RWPE2 (cell line): ENCODE data around the gene G3BP1.
A peak's percentile ranks its signal among the peaks of the same experiment; 100 is the strongest.

Experiments used
- ATAC-seq: fragments of 200-7000 bp; cut with Tn5 transposase; 3 replicates; pipeline ENCODE4 v1.9.1; 2021; ENCODE audit warnings: low read depth
- DNase-seq: peaks from one replicate; pipeline ENCODE4 v3.0.0-alpha.2; 2020; ENCODE audit warnings: low spot score
- H3K27ac ChIP-seq: fragments of 450-650 bp; 2 replicates; pipeline ENCODE4 v1.5.1; 2017; ENCODE audit warnings: mild to moderate bottlenecking; ENCODE audit not compliant: poor library complexity, severe bottlenecking
- H3K27me3 ChIP-seq: fragments of 250-450 bp; sonication (Bioruptor Pico); 2 replicates; pipeline ENCODE4 v1.5.1; 2021; ENCODE audit warnings: mild to moderate bottlenecking, moderate library complexity; ENCODE audit not compliant: insufficient read depth, poor library complexity, severe bottlenecking
- H3K36me3 ChIP-seq: fragments of 250-450 bp; sonication (Bioruptor Pico); 2 replicates; pipeline ENCODE4 v1.5.1; 2020; ENCODE audit warnings: low read depth, mild to moderate bottlenecking, moderate library complexity
- H3K4me1 ChIP-seq: fragments of 250-450 bp; sonication (Bioruptor Pico); 2 replicates; pipeline ENCODE4 v1.5.1; 2021; ENCODE audit warnings: mild to moderate bottlenecking, moderate library complexity; ENCODE audit not compliant: insufficient read depth, poor library complexity, severe bottlenecking
- H3K4me3 ChIP-seq: fragments of 250-450 bp; sonication (Bioruptor Pico); 2 replicates; pipeline ENCODE4 v1.5.1; 2021; ENCODE audit warnings: mild to moderate bottlenecking, moderate library complexity; ENCODE audit not compliant: severe bottlenecking
- H3K9me3 ChIP-seq: fragments of 250-450 bp; sonication (Bioruptor Pico); 2 replicates; pipeline ENCODE4 v1.5.1; 2021; ENCODE audit warnings: mild to moderate bottlenecking, moderate library complexity; ENCODE audit not compliant: severe bottlenecking
- TF ChIP-seq, protein P1 (sequence below): fragments of 450-650 bp; IDR thresholded peaks from one replicate; pipeline ENCODE4 v1.5.1; 2017; ENCODE audit warnings: mild to moderate bottlenecking, moderate library complexity; ENCODE audit not compliant: poor library complexity, severe bottlenecking

Gene G3BP1

DNA sequence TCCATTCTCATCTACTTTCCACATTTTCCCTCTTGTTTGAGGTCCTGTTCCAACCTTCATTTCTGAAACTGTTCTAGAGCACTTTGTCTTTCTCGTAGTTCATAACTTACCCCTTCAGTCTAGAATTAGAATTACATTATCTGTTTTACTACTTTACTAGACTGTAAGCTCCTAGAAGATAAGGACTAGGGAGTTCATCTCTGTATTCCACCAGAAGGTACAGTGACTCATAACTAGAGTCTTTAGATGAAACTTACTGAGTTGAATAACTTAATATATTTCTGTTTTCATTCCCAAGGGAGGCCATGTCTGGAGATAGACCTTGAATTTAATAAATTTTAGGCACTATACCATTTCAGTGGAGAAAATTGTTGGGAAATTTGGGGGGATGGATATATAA lies 38.7 kb downstream of the G3BP1 start:
- no peak for DNase-seq
- Histone ChIP-seq H3K4me1 (no peaks in the 10 kb centered on the region), H3K9me3 (no peaks in the 10 kb centered on the region), H3K27me3 (no peaks in the 10 kb centered on the region), H3K27ac (no peak overlapping the region), H3K36me3 (peaks cover 100% of the 10 kb centered on the region), H3K4me3 (no peak overlapping the region)
- TF ChIP-seq, protein P1, sequence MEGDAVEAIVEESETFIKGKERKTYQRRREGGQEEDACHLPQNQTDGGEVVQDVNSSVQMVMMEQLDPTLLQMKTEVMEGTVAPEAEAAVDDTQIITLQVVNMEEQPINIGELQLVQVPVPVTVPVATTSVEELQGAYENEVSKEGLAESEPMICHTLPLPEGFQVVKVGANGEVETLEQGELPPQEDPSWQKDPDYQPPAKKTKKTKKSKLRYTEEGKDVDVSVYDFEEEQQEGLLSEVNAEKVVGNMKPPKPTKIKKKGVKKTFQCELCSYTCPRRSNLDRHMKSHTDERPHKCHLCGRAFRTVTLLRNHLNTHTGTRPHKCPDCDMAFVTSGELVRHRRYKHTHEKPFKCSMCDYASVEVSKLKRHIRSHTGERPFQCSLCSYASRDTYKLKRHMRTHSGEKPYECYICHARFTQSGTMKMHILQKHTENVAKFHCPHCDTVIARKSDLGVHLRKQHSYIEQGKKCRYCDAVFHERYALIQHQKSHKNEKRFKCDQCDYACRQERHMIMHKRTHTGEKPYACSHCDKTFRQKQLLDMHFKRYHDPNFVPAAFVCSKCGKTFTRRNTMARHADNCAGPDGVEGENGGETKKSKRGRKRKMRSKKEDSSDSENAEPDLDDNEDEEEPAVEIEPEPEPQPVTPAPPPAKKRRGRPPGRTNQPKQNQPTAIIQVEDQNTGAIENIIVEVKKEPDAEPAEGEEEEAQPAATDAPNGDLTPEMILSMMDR, result no peak
- ATAC-seq, result no peak

DNA sequence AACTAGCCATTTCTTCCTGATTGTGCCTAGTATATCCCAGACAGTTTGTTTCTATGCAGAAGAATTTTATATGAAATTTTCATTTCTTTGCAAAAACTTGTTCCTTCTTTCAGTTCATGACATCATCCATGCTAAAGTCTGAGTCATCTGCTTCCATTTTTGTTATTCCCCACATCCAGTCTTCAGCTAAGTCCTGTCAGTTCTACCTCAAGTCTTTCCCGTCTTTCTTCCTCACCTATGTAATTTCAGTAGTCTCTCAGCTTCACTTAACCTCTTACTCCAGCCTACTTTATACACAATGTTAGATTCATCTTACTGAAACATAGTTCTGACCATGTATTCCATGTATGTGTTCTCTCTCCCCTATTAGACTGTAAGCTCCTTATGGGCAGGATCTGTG lies 39.1 kb downstream of the G3BP1 start:
- Histone ChIP-seq H3K9me3 (no peaks in the 10 kb centered on the region), H3K36me3 (peaks cover 97% of the 10 kb centered on the region), H3K4me3 (no peak overlapping the region), H3K27me3 (no peaks in the 10 kb centered on the region), H3K27ac (no peak overlapping the region), H3K4me1 (no peaks in the 10 kb centered on the region)
- TF ChIP-seq, protein P1, result no peak
- ATAC-seq (no peak), DNase-seq (no peak)

DNA sequence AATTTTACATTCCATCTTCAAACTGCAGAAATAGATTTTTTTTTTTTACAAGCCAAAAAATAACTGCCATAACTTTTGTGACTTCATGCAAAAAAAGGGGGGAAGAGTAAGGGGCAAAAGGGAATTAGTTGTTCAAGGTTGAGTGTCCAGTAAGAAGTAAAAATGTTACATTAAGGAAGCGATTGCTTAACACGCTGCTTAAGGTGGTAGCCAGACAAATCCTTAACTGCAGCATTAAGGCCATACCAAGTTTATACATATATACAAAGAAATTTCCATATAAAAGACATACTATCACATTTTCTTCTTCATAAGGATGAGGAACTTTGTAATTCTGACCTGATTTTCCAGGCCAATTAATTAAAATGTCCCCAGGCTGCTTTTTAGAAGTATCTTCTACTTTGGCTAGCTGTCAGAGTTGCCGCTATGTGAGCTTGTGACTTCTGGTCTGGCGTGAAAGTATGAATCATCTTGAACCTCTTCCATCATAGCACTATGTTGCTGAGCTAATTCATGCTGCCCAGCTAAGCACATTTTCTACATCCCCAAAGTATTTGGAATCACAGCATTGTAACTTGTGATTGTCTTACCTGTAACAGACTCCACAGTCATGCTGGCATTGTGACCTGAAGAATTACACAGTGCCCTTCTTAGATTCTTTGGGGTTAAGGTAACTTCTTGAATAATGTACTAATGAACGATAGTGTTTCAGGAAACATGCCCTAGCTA lies 40.0 kb downstream of the G3BP1 start:
- Histone ChIP-seq H3K4me1 (no peaks in the 10 kb centered on the region), H3K27me3 (no peaks in the 10 kb centered on the region), H3K9me3 (no peaks in the 10 kb centered on the region), H3K36me3 (peaks cover 97% of the 10 kb centered on the region), H3K4me3 (no peak overlapping the region), H3K27ac (no peak overlapping the region)
- DNase-seq, result no peak
- ATAC-seq, result no peak
- TF ChIP-seq, protein P1, result no peak

DNA sequence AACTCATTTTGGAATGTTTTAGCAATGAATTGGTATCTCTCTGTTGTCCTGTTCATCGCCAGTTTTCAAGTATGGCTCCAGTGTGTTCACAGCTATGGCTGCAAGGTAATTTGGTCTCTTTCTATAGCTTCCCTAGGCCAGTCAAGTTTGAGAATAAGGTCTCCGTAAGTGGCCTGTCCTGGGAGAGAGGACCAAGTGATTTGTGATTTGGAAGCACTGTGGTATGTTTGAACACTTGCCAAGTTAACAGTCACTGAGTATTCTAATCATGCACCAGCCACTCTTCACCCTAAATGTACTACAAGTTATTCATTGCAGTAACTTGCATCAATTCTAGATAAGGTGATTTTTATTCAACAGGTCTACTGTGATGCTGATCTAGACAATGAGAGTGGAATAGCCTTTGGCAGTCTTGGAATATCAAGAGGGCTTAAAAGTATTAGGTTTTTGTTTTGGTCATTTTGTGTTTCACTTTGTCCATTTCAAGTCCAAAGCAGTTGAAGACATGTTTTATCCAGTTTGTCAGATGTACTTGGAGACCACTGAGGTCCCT lies 41.1 kb downstream of the G3BP1 start:
- no peaks in the 10 kb centered on the region for H3K9me3 ChIP-seq
- TF ChIP-seq, protein P1, result no peak
- H3K4me3 ChIP-seq, result no peak overlapping the region
- DNase-seq, result no peak
- ATAC-seq, result 0 out of 3 replicates have a peak, but pooled peaks have one; percentile 5
- peaks cover 90% of the 10 kb centered on the region for H3K36me3 ChIP-seq
- no peaks in the 10 kb centered on the region for H3K27me3 ChIP-seq
- no peak overlapping the region for H3K27ac ChIP-seq
- H3K4me1 ChIP-seq, result no peaks in the 10 kb centered on the region

DNA sequence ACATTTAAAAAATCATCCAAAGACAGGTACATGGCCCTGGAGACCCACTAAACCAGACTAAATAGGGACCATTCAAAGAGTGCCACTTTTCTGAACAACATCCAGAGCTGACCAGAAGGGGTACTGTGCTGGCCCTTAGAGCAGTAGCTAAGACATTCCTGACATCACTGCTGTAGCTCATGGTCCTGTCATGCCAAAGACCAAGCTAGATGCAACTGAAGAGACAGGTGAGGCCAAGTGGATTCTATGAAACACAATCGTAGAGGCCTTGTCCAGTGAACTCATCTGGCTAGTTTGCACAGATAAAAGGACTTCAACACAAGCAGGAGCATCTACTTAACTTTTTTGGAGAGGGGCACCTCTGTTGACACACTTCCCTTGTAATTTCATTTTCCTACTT lies 43.3 kb downstream of the G3BP1 start:
- H3K36me3 ChIP-seq, result peaks cover 75% of the 10 kb centered on the region
- H3K4me3 ChIP-seq, result no peak overlapping the region
- DNase-seq, result no peak
- no peak overlapping the region for H3K27ac ChIP-seq
- H3K9me3 ChIP-seq, result no peaks in the 10 kb centered on the region
- H3K4me1 ChIP-seq, result peaks cover 5% of the 10 kb centered on the region
- TF ChIP-seq, protein P1, result no peak
- H3K27me3 ChIP-seq, result no peaks in the 10 kb centered on the region
- no peak for ATAC-seq
